Measurements from ENCODE around the gene IRF5.

The IRF5 gene

GRCh38 chr7:128928159-128928813, 9.4 kb upstream of the IRF5 start:
- DNase-seq: no peak
- no peak overlapping the region for H3K9ac ChIP-seq (ENCODE audit: low read length)
- no peak for TF ChIP-seq EZH2 (optimal IDR thresholded peaks at IDR 0.05; ENCODE audit: low read depth, low read length)
- no peak for TF ChIP-seq EZH2phosphoT487 (IDR thresholded peaks at IDR 0.05; ENCODE audit: low read length)
- no peak for TF ChIP-seq CTCF (IDR thresholded peaks at IDR 0.05; ENCODE audit: low read length)
- H3K9me2 ChIP-seq (replicated peaks; ENCODE audit: insufficient read depth, low read length): no peaks in the 10 kb centered on the region
- H3K4me3 ChIP-seq (ENCODE audit: low read length): no peak overlapping the region
- H3K27me3 ChIP-seq (replicated peaks; ENCODE audit: insufficient read depth, low read length): no peaks in the 10 kb centered on the region
- H3K4me1 ChIP-seq (ENCODE audit: low read length): peaks cover 10% of the 10 kb centered on the region
- H3K79me2 ChIP-seq (ENCODE audit: low read length): no peaks in the 10 kb centered on the region
- H3K4me2 ChIP-seq (ENCODE audit: low read depth, low read length): no peak overlapping the region
- H4K20me1 ChIP-seq (ENCODE audit: insufficient read depth, low read length): no peaks in the 10 kb centered on the region
- no peaks in the 10 kb centered on the region for H3K36me3 ChIP-seq (replicated peaks; ENCODE audit: insufficient read depth, low read length)
- H3K9me3 ChIP-seq (replicated peaks; ENCODE audit: insufficient read depth, low read length): no peaks in the 10 kb centered on the region
- H2AFZ ChIP-seq (ENCODE audit: low read length): no peak overlapping the region
- no peaks in the 10 kb centered on the region for H3F3A ChIP-seq (ENCODE audit: insufficient read depth, low read length)
- no peak overlapping the region for H3K27ac ChIP-seq (ENCODE audit: low read length)

- Histone ChIP-seq H3K4me2 (ENCODE audit: low read depth, low read length) (no peak overlapping the region), H3F3A (ENCODE audit: insufficient read depth, low read length) (no peaks in the 10 kb centered on the region), H3K27me3 (replicated peaks; ENCODE audit: insufficient read depth, low read length) (no peaks in the 10 kb centered on the region), H3K4me3 (ENCODE audit: low read length) (no peak overlapping the region), H4K20me1 (ENCODE audit: insufficient read depth, low read length) (no peaks in the 10 kb centered on the region), H3K36me3 (replicated peaks; ENCODE audit: insufficient read depth, low read length) (no peaks in the 10 kb centered on the region), H3K9me2 (replicated peaks; ENCODE audit: insufficient read depth, low read length) (no peaks in the 10 kb centered on the region), H3K9ac (ENCODE audit: low read length) (no peak overlapping the region), H3K4me1 (ENCODE audit: low read length) (peaks cover 17% of the 10 kb centered on the region), H3K79me2 (ENCODE audit: low read length) (0 out of 2 replicates have a peak, but pooled peaks cover 3% of the 10 kb centered on the region), H3K27ac (ENCODE audit: low read length) (no peak overlapping the region), H2AFZ (ENCODE audit: low read length) (no peak overlapping the region), H3K9me3 (replicated peaks; ENCODE audit: insufficient read depth, low read length) (no peaks in the 10 kb centered on the region)
- DNase-seq: no peak
- TF ChIP-seq EZH2phosphoT487 (IDR thresholded peaks at IDR 0.05; ENCODE audit: low read length): no peak
- TF ChIP-seq CTCF (IDR thresholded peaks at IDR 0.05; ENCODE audit: low read length): no peak
- TF ChIP-seq EZH2 (optimal IDR thresholded peaks at IDR 0.05; ENCODE audit: low read depth, low read length): no peak
Observed at GRCh38 chr7:128928882-128929788, 8.6 kb upstream of the IRF5 start.

- Histone ChIP-seq H3K4me3 (ENCODE audit: low read length) (no peak overlapping the region), H3K9ac (ENCODE audit: low read length) (no peak overlapping the region), H3K79me2 (ENCODE audit: low read length) (0 out of 2 replicates have a peak, but pooled peaks cover 3% of the 10 kb centered on the region), H4K20me1 (ENCODE audit: insufficient read depth, low read length) (no peaks in the 10 kb centered on the region), H3K4me2 (ENCODE audit: low read depth, low read length) (no peak overlapping the region), H3K9me3 (replicated peaks; ENCODE audit: insufficient read depth, low read length) (no peaks in the 10 kb centered on the region), H3K4me1 (ENCODE audit: low read length) (peaks cover 20% of the 10 kb centered on the region), H3F3A (ENCODE audit: insufficient read depth, low read length) (no peaks in the 10 kb centered on the region), H3K9me2 (replicated peaks; ENCODE audit: insufficient read depth, low read length) (no peaks in the 10 kb centered on the region), H3K36me3 (replicated peaks; ENCODE audit: insufficient read depth, low read length) (no peaks in the 10 kb centered on the region), H3K27me3 (replicated peaks; ENCODE audit: insufficient read depth, low read length) (no peaks in the 10 kb centered on the region), H2AFZ (ENCODE audit: low read length) (no peak overlapping the region), H3K27ac (ENCODE audit: low read length) (no peak overlapping the region)
- no peak for DNase-seq
- TF ChIP-seq EZH2phosphoT487 (IDR thresholded peaks at IDR 0.05; ENCODE audit: low read length) (no peak), CTCF (IDR thresholded peaks at IDR 0.05; ENCODE audit: low read length) (no peak)
Observed at GRCh38 chr7:128931190-128931798, 6.4 kb upstream of the IRF5 start.

All from MM.1S (cell line).